ENCODE measurements around the gene CBX2. TPM values are rescaled to one million over a fixed set of nuclear protein-coding genes. Genes with fewer than 3 reads are reported as not detected.
A peak's percentile ranks its signal among the peaks of the same experiment; 100 is the strongest.

The CBX2 gene
- total RNA-seq, 1 donor = 44.2 TPM

DNA sequence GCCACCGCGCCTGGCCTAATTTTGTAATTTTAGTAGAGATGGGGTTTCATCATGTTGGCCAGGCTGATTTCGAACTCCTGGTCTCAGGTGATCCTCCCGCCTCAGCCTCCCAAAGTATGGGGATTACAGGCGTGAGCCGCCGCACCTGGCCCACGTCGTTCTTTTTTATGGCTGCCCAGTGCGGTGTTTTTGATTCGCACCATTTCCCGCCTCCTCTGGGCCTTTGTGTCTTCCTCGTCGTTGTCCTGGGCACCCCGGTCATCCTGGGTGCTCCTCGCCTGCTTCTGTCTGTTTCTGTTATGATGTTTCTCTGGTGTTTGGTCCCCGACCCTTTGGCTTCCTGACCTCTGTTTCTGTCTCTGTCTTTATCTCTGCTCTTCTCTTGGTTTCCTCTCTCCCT is 46.3 kb downstream of the CBX2 start:
- DNase-seq (ENCODE audit: low read depth in 2 of 3, low spot score in 2 of 3) = no peak

DNA sequence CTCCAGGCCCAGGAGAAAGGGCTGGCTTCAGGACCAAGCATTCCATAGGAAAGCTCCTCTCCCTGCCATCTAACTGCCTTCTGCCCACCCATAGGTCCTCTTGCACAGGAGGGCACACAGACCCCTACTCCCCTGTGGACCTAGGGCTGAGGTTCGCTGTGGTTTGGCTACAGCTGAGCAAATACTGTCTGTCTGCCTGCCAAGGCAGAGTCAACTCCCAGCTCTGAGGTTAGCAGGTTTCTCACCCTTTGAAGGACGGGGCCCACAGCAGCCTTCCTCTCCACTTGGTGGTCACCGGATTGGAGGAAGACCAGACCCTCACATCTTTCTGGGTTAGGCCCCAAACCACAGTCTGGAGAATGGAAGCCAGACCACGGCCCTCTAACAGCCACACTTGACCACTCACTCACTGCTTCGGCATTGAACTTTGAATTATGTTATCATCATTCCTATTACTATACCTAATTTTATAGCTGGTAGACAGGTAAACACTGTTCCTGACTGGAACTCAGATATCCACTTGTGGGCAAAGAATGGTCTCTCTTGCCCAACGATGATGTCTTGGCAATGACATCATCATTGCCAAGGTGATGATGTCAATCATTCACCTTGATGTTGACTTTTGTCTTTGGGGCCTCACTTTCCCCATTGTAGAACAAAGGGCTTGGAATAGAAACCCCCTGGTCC is 47.1 kb downstream of the CBX2 start:
- DNase-seq (ENCODE audit: low read depth in 2 of 3, low spot score in 2 of 3) = no peak

DNA sequence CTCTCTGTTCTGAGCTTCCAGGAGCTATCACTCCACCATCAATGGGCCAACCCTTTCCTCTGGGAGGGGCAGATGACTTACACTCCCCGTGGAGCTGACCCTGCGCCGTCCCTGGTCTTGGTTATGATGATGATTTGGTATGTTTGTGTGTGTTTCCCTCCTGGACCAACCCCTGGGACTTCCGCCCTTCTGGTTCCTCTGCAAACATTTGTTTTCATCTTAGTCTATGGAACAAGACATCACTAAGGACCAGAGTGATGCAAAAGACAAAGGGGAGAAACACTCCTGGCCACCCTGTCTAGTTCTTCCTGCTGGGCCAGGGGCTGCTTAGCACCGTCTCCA is 47.6 kb downstream of the CBX2 start:
- no peak for DNase-seq (ENCODE audit: low read depth in 2 of 3, low spot score in 2 of 3)

DNA sequence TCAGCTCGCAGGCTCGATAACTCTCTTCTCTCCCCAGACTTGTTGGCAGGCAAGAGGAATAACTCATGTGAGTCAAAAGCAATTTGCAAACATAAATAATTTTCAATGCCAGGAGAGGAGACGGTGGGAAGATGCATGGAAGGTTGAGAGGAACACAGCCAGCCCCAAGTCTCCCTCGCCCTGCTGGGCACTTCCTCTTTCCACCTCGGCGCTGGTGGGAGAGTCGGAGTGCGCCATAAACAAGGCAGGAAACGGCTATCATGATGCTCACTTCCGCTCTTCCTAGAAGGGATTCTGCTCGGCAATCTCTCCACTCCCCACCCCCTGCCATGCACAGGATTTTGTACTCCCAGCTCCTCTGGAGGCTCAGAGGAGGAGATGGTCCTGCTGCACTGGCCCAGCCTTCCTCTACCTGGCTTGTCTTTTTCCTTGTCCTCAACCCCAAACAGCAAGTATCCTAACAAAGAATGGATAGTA is 48.3 kb downstream of the CBX2 start:
- DNase-seq (ENCODE audit: low read depth in 2 of 3, low spot score in 2 of 3) = peak in 1 of 3 donors; percentile 59

DNA sequence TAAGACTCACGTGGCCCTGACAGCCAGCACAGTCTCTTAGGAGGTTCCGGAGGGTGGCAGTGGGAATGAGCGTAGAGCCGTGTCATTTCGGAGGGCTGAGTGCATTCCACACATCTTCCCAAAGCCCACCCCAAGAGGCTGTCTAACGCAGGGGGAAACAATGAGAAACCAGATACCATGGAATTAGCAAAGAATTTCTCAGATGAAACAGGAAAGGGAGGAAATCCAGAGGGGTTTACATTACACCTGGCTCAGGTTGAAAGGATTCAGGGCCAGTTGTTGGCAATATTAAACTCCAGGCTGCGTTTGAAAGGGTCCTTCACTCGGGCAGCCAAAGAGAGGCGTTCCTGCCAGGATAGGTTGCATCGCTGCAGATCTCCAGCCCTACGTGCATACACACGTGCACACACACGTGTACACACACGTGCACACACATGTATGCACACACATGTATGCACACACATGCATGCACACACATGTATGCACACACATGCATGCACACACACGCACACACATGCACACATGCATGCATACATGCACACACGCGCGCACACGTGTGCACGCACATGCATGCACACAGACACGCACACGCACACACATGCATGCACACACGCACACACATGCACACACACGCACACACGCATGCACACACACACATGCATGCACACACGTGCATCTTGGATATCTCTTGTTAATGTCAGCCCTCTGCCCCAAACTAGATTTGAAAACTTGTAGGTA is 49.1 kb downstream of the CBX2 start:
- DNase-seq (ENCODE audit: low read depth in 2 of 3, low spot score in 2 of 3) = no peak

DNA sequence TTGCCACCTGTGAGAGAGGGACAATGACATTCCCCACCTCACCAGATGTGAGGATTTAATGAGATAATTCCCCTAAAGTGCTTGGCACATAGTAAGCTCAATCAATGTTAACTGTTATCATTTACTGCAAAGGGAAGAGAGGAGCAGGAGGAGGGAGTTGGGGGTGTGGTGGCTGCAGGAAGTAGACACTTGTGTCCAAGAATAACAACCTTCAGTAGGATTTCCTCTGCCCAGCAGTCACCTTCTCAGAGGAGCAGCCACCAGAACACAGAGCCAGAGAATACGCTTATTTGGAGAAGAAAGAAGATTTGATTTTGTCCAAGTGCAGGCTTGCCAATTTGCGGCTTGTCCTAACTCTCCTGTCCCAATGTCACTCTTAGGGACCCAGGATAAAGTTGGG is 51.1 kb downstream of the CBX2 start:
- DNase-seq (ENCODE audit: low read depth in 2 of 3, low spot score in 2 of 3) = no peak

DNA sequence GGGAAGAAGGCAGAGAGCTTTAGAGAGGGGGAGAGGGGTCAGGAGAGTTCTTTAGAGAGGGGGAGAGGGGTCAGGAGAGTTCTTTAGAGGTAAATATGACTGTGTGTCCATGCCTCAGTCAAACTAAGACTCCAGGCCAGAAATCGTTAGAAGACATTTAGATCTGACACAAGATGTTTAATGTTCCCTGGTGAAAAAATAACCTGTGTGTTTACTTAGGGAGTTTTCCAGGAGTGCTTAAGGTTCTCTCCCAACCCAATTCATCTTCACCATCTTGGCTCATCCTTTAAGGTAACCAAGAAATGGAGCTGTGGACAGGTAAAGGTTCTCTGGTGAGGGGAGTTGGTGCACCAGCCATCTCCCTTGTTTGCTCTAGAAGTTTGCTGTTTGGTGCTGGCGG is 51.5 kb downstream of the CBX2 start:
- DNase-seq (ENCODE audit: low read depth in 2 of 3, low spot score in 2 of 3) = no peak

DNA sequence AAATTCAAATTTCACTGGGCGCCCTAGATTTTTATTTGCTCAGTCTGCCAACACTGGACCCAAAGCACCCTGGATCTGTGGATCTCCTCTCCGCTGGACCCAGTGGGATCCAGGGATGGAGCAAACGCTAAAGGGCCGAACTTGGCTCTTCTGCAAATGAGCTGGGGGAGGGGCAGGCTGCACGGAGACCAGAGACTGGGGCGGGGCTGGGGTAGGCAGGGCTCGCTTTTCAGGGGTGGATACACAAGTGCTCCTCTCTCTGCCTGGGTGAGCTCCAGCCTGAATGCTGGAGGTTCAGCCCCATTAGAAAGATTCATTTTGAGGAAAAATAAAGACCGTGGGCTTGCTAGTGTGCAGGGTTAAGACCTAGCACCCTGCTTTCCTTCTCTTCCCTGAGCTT is 52.4 kb downstream of the CBX2 start:
- no peak for DNase-seq (ENCODE audit: low read depth in 2 of 3, low spot score in 2 of 3)

DNA sequence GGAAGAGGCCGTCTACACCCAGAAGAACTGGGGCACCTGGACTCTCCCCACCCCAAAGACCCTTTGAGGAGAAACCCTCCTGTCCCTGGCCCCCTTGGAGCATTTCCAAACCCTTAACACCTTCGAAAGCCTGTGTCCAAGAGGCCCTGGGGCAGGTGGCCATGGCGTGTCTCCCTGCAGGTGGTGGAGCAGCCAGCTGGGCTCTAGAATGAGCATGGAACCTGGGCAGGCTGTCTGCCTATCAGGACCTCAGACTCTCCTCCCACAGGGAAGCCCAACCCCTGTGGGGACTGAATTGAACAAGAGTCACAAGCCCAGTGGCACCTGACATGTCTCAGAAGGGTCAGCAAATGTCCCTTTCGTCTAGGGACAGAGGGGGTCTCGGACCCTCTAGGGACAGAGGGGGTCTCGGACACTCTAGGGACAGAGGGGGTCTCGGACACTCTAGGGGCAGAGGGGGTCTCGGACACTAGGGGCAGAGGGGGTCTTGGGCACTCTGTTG is 52.9 kb downstream of the CBX2 start:
- DNase-seq (ENCODE audit: low read depth in 2 of 3, low spot score in 2 of 3) = no peak

DNA sequence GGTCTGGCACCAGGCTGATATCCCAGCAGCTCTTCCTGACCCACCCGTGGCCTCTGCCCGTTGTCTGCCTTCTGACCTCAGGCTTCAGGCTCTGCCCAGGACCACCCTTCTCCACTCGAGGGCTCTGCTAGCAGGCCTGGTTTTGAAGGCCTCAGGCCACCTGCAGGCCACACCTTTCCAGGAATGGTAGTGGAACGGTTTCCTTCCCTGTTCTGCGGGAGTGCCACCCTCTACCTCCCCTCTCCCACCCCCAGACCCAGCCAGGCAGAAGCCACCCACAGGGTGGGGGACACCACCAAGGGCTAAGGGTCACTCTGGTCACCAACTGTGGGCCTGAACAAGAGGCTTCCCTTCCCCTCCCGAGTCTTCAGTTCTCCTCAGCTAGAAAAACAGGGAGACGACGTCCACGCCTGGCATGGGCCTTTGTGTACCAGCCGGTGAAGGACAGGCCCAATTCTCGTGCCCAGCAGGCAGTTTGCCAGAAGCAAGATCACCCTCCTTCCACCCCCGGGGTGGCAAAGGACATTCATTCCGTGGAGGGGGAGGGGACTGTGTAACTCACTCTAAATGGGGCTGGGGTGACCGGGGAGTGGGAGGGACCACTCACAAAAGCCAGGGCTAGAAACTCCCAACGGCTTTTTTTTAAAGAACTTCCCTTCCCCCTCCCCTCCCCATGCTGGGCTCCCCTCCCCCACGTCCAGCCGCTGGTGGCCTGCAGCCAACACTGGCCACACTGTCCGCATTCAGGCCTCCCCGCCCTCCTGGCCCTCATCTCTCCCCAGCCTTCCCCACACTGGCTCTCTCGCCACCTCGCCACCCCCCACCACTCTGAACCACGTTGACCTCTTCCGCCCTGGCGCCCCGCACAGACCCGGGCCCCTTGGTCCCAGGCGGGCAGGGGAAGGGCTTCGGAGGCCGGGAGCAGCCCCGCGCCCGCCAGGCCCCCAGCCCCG is 53.6 kb downstream of the CBX2 start:
- DNase-seq (ENCODE audit: low read depth in 2 of 3, low spot score in 2 of 3) = no peak

DNA sequence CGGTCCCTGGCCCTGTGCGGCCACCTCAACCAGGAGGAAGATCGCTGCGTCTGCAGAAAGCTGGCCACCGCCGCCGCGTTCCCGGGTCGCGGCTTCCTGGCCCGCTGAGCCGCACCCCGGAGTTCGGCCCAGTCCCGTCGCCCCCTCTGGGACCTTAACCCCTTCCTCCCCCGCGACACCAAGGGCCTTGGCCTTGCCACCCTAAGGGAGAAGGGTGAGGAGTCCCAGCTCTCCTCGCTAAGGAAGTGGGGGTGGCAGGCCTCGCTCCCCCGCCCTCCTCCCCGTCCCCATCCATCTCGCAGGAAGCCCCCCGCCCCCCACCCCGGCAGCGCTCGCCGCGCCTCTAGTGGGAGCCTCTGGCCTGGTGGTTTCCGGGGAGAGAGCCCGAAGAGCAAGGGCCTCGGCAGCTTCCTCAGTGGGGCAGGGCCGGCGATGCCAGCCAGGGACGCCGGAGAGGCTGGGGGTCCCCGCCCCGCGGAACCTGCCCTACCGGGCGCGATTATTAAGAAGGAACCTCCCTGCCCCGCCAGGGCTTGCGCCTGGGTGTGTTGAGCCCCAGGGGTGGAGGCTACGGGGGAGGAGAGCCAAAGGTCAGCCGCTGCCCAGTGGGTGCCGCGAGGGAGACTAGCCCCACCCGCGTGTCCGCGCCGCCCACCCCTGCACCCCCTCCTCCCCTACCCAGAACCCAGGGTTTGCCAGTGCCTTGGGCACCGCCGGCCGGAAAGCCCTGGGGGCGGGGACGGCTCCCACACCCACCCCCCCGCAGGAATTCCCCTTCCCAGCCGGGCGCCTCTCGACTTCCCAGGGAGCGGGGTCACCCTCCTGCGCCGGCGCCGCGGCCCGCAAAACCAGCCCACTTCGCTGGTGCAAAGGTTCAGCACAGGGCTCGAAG is 54.5 kb downstream of the CBX2 start:
- DNase-seq (ENCODE audit: low read depth in 2 of 3, low spot score in 2 of 3) = peak in 1 of 3 donors; percentile 35

DNA sequence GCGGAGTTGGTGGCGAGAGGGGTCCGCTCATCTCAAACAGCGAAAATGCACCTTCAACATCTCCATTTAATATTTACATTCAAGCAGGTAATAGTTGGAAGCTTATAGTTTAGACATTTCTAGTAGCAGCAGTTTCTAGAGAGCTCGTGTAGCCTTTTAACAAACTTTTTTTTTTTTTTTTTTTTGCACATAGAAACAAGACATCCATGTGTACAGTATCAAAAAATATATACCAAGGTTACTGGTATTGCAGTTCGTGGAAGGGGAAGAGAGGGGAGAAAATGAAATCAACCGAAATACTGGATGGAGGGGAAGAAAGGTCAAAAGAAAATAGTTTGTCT is 55.1 kb downstream of the CBX2 start:
- no peak for DNase-seq (ENCODE audit: low read depth in 2 of 3, low spot score in 2 of 3)

DNA sequence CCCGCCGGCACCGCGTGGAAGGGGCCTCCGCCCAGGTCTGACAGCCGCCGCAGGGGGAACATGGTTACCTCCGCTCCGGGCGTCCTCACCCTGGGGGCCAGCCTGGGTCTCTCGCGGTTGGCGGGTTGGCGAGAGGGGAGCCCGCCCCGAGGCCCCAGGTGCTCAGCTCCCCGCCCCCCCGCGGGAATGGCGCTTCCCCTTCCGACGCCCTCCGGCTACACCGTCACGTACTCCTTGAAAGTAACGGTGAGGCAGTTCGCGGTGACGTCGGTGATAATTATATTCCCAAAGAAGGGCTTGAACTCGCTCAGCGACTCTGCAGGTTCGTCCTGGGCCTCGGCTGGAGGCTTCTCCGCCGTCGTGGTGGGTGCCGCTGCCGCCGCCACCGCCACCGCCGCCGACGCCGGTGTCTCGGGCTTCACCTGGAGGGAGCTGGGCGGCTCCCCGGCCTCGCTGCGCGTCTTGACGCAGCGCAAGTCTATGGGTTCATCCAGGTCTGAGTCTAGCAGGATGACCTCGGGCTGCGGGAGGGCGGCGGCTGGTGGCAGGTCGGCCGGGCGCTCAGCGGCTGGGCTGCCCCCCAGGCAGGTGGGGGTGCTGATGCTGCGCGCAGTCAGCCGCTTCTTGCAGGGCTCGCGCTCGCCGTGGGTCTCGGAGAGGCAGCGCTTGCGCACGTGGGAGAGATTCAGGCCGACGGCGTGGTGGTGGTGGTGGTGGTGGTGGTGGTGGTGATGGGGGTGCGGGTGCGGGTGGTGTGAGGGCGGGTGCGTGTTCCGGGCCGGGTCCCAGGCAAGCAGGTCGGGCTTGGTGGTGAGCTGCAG is 56.0 kb downstream of the CBX2 start:
- DNase-seq (ENCODE audit: low read depth in 2 of 3, low spot score in 2 of 3) = no peak

DNA sequence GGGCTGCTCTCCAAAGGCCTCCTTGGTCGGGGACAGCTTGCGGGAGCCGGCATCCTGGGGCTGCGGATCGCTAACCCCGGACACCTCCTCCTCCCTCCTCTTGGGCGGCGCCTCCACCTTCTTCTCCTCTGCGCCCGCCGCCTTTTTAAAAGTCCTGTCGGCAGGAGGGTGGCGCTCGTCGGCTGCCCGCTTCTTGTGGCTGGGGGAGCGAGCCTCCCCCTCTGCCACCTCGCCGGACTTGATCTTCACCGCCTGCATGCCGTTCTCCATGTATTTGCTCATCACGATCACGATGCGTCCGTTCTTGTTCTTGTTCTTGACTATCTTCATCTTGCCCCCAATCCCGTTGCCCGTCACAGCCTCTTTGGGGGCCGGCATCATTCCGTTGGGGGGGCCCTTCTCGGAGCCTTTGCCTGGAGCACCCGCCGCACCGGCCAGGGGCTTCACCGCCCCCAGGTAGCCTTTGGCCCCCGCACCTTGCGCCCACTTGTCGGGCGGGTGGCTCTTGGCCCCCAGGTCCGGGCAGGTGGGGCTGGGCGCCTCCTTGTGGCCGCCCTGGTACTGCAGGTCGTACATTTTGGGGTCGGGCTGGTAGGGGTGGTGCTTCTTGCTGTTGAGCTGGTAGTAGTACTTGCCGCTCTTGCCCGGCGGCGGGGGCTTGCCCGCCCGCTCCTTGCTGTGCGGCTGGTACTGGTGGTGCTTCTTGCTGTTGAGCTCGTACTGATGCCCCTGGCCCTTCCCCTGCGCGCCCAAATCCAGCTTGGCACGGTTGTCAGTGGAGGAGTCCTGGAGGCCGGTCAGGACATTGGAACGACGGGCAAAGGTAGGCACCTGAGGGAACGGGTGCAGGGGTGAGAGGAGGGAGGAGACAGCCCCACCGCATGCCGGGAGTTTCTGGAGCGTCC is 56.9 kb downstream of the CBX2 start:
- DNase-seq (ENCODE audit: low read depth in 2 of 3, low spot score in 2 of 3) = peak in 1 of 3 donors; percentile 45

DNA sequence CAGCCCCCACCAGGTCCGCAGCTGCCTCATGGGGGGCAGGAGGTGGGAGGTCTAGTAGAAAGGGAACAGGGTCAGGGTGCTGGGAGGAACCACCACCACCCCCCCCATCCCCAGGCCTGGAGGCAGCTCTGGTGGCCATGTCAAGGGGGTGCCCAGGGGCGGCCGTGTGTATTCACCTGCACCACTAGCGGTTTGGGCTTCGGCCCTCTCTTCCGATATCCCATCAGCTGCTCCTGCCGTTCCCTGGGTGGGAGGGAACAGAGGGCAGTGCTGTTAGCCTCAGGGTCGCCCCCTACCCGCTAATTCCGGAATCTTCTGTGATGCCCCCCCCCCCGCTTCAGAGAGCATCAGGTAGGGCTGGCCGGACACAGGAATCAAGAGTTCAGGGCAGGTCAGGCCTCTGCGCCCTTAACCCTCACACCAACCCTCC is 57.5 kb downstream of the CBX2 start:
- no peak for DNase-seq (ENCODE audit: low read depth in 2 of 3, low spot score in 2 of 3)

DNA sequence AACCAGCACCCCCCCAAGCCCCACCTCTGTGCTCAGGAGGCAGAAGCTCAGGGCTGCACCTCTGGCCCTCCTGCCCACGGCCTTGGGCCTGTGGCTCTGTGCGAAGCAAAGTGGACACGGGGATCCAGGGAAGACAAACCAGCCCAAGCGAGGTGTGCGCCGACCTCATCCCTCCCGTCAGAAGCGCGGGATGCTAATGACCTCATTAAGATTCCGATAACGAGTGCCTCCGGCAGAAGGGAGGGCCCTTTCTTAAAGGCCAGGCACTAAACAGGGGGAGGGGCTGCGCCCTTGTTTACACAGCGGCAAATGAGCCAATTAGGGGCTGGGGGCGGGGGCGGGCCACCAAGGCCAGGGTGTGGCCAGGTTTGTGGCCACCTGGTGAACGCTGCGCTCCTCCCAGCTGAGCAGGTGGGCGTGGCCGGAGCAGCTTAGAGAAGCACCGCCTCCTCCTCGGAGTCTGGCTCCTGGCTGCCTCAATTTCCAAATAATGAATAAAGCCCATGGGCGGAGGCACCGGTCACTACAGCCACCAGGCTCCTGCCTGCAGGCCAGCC is 58.1 kb downstream of the CBX2 start:
- no peak for DNase-seq (ENCODE audit: low read depth in 2 of 3, low spot score in 2 of 3)

DNA sequence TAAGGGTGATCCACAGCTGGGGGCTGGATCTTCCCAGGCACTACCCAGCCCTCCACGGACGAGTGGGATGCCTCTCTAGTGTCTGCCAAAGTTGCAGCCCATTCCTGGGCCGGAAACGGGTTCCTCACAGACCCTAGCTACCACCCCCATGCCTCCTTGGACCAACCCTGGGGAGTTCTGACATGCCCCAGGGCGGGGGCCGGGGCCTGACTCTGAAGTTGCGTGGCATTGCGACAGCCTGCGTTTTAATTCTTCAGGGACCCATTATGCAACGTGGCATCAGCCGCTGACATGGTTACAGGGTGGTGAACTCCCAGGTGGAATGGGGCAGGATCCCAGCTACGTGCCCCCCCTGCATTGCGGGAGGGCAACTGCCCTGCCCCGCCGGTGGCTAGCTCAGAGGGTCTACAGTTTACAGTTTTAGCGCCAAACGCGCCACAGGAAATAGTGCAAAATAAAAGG is 58.6 kb downstream of the CBX2 start:
- DNase-seq (ENCODE audit: low read depth in 2 of 3, low spot score in 2 of 3) = no peak

Data from hematopoietic multipotent progenitor cell (in vitro differentiated cells).